GM12864 (cell line): ENCODE results near the gene SLC36A1.
"Not testable (repeated sequence)": the region's sequence is repeated elsewhere in the genome, so short reads cannot be mapped to it uniquely, and the experiment has no call there.

ENCODE experiments used
- DNase-seq: peaks from one replicate; pipeline ENCODE4 v3.0.0-alpha.2; 2011; ENCODE audit warnings: low read depth
- H3K4me3 ChIP-seq: 2 replicates; pipeline ENCODE4 v1.5.1; 2011; ENCODE audit warnings: mild to moderate bottlenecking, low read depth, low read length, control low read depth
- TF ChIP-seq, protein P1 (sequence below): IDR thresholded peaks from 2 replicates; pipeline ENCODE4 v1.5.1; 2011; ENCODE audit warnings: low read depth, mild to moderate bottlenecking, moderate library complexity, low read length, control low read depth, inconsistent platforms; ENCODE audit errors: missing control alignments

The SLC36A1 gene

GRCh38 chr5:151495320-151495719 lies 47.9 kb downstream of the SLC36A1 start:
- TF ChIP-seq, protein P1, sequence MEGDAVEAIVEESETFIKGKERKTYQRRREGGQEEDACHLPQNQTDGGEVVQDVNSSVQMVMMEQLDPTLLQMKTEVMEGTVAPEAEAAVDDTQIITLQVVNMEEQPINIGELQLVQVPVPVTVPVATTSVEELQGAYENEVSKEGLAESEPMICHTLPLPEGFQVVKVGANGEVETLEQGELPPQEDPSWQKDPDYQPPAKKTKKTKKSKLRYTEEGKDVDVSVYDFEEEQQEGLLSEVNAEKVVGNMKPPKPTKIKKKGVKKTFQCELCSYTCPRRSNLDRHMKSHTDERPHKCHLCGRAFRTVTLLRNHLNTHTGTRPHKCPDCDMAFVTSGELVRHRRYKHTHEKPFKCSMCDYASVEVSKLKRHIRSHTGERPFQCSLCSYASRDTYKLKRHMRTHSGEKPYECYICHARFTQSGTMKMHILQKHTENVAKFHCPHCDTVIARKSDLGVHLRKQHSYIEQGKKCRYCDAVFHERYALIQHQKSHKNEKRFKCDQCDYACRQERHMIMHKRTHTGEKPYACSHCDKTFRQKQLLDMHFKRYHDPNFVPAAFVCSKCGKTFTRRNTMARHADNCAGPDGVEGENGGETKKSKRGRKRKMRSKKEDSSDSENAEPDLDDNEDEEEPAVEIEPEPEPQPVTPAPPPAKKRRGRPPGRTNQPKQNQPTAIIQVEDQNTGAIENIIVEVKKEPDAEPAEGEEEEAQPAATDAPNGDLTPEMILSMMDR = no peak
- DNase-seq = no peak
- no peak overlapping the region for H3K4me3 ChIP-seq

DNA sequence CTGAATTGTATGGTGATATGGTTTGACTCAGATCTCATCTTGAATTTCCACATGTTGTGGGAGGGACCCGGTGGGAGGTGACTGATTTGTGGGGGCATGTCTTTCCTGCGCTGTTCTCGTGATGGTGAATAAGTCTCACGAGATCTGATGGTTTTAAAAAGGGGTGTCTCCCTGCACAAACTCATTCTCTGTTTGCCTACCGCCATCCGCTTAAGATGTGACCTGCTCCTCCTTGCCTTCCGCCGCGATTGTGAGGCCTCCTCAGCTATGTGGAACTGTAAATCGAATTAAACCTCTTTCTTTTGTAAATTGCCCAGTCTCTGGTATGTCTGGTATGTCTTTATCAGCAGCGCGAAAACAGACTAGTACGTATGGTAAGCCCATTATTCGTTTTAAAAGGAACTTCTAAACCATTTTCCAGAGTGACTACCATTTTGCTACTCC lies 48.7 kb downstream of the SLC36A1 start:
- no peak overlapping the region for H3K4me3 ChIP-seq
- no peak for DNase-seq
- TF ChIP-seq, protein P1 = no peak

DNA sequence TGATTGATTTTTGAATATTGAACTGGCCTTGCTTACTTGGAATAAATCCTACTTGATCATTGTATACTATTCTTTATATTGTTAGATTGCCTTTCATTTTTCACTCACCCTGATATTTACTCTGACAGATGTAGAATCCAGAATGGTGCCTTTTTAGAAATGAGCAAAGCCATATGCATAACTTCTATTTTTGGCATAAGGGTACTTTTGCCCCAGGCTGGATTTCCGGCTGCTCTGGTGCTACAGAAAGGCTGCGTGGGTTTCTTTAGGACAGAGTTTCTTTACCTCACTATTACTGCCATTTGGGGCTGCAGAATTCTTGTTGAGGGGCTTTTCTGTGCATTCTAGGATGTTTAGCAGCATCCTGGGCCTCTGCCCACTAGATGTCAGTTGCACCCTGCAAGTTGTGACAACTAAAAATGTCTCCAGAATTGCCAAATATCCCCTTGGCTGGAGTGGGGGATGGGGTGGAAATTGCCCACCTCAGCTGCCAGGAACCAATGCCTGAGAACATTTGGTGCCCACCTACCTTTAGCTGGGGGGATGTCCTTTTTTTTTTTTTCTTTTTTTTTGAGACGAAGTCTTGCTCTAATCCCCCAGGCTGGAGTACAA lies 50.1 kb downstream of the SLC36A1 start:
- TF ChIP-seq, protein P1 = no peak
- H3K4me3 ChIP-seq = no peak overlapping the region
- DNase-seq = no peak

- no peak overlapping the region for H3K4me3 ChIP-seq
- TF ChIP-seq, protein P1 = no peak
Measured at GRCh38 chr5:151498395-151499155, 51.2 kb downstream of the SLC36A1 start.

GRCh38 chr5:151499501-151500035 lies 52.2 kb downstream of the SLC36A1 start:
- DNase-seq = no peak
- no peak overlapping the region for H3K4me3 ChIP-seq
- TF ChIP-seq, protein P1 = no peak

More at GRCh38 chr5:151498395-151499155, 51.2 kb downstream of the SLC36A1 start:
- no peak for DNase-seq

DNA sequence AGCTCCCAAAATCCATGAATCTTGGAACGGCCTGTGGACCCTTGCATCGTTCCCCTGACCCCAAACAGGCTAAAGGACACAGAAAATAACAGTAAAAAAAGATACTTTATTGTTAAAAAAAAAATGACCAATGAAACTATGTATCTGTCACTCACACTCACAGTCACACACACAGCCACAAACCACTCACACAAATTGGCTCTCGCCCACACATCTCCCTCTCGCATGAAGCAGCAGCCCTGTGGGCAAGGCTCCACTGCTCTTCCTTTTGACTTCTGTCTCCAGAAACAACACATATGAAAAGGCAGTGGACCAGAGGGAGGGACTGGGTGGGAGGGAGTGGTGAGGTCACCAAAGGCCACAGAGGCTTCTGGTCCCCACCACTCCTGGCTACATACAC lies 56.6 kb downstream of the SLC36A1 start:
- H3K4me3 ChIP-seq = no peak overlapping the region
- no peak for DNase-seq
- TF ChIP-seq, protein P1 = no peak

DNA sequence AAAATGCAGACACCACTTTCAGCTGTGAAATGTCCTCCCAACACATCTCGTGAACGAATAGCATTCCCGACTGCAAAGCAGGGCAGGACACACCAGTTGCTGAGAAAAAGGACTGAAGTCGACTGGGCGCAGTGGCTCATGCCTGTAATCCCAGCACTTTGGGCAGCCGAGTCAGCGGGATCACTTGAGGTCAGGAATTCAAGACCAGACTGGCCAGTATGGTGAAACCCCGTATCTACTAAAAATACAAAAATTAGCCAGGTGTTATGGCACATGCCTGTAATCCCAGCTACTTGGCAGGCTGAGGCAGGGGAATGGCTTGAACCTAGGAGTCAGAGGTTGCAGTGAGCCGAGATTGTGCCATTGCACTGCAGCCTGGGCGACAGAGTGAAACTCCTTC lies 60.9 kb downstream of the SLC36A1 start:
- H3K4me3 ChIP-seq, DNase-seq: not testable (repeated sequence)
